Activated CD4-positive, alpha-beta T cell treated with anti-CD3 and anti-CD28 coated beads, Interleukin-2, Interleukin-4, amounts not matched to agents 100 ng/mL and 50 ng/mL, durations not matched to agents 16 hours and 8 hours (primary cell): ENCODE data around the gene MEAK7.

ENCODE experiments used
- DNase-seq: peaks from one replicate; pipeline ENCODE4 v3.0.0-alpha.2; 2020; ENCODE audit warnings: low spot score

MEAK7 gene

DNA sequence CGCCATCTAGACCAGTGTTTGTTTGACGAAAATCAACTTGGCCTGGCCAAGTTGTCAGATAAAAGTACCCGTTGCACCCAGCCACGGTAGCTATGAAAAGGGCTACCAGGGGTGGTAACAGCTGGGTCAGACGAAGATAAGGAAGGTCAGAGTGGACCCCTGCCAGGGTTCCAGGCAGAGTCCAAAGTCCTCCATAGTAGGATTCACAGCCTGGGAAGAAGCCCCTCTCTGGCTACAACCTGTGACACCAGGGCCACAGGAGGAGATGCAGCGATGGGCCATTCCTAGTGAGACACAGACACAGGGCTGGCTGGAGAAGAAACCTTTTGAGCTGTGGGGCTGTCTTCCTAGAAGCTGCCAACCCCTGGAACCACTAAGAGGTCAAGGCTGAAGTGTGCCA is 39.3 kb downstream of the MEAK7 start:
- no peak for DNase-seq

- DNase-seq, result no peak
Observed at GRCh38 chr16:84464116-84464515, 40.3 kb downstream of the MEAK7 start.

DNA sequence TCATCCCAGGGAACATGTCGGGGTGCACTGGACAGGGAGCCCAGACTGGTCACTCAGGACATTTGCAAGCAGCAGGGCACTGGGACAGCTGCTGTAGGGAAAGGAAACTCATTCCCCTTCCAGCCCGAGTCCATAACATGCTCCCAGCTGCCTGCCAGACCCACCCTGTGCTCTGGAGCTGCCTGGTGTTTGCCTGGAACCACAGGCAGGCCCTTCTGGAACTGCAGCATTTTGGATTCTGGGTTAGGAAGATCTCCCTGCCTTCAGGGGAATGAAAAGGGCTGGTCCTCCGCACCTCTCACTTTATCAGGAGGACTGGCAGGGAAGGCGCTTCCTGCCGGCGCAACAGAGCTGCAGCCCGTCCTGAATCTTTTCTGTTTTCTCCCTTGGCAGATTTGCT is 41.2 kb downstream of the MEAK7 start:
- DNase-seq, result no peak

DNA sequence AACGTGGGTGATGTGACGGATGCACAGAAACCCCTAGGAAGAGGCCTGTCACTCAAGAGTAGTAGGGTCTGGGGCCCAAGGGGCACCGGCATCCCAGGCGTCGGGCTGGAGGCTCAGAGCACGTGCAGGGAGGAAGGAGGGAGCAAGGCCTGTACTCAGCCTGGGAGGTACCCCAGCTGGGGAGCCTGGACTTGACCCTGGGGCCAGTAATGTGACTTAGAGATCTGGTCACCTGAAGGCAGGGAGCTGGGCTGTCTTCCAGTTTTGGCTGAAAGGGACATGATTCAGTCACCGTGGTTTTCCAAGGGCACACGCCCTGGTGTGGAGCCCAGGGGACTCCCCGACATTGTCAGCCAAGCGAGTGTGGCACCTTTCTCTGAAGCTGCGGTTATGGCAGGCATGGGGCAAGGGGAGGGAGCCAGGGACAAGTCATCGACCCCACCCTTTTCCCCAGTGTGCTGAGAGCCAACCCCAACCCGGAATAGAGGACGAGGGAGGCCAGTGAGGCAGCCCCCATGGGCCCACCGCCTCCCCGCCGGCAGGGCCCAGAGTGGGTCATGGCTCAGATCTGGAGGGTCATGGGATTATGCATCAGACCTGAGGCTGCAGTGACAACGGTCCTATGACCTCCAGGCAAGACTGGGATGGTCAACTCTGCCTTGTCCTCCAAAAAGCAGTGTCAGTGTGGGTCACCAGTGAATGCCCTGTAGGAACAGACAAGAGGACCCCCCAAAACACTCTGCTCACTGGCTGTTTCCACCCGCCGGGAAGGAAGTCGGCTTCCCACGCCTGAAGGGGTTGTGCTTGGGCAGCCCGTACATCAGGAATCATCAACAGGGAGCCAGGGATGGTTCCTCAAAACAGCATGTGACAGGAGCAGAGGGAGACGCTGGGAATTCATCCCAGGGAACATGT is 41.9 kb downstream of the MEAK7 start:
- DNase-seq, result no peak

GRCh38 chr16:84461413-84462295 is 42.8 kb downstream of the MEAK7 start:
- no peak for DNase-seq

DNA sequence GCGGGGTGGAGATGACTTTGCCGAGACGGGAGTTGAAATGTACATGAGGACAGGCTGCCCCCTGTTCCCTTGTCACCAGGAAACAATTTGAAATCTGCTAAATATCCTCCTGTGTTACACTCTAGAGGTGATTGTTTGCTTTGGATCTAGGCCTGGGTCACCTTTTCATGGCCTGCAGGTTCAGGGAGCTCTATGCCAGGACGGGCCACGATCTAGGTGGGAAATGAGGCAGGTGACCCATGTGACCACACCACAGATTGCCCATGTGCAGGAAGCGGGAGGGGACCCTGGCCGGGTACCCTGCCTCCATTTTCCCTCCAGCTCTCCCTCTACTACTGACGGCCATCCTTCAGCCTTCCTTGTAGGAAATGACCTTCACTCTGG is 43.4 kb downstream of the MEAK7 start:
- no peak for DNase-seq

DNA sequence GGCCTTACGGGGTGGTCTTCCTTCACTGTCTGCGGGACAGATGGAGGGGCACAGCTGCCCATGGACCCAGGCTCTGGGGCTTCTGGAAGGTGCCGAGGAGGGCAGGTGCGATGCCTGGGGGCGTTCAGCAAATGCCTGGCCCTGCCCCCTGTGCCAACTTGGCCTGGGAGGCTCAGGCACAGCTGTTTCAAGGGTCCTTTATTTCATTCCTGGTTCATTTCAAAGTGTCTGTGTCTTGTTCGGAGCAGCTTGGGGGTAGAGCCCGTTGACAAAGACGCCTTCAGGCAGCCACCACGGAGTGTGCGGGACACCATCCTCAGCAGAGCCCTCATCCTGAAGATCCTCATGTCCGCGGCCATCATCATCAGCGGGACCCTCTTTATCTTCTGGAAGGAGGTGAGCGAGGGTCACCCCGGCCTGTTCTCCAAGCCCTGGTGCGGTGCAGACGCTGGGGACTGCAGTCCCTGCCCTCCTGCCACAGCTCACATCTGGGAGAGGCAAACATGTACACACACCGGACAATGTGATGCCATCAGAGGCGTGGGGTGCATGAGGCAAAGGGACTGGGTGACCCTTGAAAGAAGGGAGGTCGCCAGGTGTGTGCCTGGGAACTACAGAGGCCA is 43.9 kb downstream of the MEAK7 start:
- DNase-seq, result no peak

DNA sequence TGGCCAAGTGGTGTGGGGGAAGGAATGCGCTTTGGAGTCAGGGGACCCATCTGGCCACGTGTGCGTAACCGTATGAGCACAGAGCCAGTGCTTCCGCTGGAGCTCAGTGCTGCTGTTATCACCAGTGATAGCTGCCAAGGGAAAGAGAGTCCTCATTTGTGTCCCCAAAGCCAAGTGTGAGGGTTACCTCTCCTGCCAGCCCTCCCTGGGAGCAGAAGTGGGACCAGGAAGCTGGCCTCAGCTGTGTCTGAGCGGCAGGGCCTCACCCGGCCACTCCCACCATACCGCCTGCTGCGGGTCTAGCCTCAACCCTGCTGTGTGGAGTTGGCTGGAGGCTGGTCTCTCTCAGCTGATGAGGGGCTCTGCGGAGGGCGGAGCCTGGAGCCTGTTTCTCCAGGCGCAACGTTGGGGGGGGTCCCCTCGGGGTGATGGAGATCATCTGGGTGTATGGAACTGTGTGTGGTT is 44.5 kb downstream of the MEAK7 start:
- no peak for DNase-seq

DNA sequence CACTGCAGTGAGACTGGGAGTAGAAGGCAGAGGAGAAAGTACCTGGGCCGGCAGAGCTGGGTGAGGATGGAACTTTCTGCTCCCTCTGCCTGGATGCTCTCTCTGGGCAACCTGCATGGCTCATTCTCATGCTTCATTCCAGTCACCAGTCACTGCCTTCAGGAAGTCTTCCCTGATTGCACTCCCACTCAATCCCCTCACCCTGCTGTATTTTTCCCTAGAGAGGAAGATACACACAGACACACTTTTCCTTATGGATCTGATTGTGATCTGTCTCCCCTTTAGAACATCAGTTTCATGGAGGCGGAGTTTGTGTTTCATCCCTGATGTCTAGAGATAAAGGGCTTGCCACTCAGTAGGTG is 44.9 kb downstream of the MEAK7 start:
- no peak for DNase-seq

DNA sequence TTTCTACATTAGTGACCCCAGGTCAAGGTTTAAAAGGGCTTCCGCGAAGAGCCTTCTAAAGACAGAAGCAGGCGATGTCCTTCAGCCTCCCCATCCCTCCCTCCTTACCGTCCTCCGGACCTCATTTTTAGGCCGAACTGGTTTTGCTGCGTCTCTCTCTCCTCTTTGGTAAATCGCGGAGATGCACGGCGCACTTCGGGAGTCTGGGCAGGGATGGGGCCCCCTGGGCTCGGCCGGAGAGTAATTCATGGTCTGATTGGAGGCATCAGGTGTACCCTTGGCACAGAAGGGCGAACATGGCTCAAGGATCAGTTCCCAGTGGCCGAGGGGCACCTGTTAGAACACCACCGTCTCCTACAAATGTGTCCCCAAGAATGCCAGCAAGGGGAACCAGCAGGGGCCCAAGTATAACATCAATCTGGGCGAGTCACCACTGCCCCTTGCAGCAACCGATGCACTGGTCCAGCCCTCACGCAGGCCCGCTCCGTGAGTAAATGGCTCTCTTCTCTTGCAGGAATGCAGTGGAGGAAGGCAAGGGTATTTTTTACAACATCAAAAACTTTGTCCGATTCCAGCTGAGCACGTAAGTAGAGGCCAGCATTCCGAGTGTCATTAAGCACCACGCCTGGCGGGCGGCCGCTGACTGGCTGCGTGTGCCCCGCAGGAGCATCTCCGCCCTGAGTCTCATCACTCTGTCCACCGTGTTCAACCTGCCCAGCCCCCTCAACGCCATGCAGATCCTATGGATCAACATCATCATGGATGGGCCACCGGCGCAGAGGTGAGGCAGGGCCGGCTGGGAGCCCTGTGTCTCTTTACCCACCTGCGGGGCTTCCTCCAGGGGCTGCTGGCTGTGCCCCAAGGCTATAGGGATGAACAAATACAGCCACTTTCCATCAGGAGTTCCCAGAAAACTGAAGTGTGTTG is 45.6 kb downstream of the MEAK7 start:
- DNase-seq, result no peak

DNA sequence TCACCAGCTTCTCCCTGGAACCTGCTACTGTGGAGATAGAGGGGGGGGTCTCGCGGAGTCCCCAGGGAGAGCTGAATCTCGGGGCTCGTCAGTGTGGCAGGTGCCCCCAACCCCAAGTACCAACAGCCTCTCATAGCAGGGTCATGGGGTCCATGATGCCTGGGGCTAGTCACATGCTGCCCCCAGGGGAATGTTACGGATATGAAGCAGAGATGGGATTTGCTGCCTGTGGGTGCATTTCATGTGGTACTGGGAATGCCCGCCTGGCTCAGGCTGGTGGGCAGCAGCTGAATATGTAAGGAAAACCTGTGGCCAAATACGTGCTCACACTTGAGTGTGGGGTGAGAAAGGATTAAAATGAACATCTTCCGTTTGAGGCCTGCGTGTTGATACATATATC is 49.4 kb downstream of the MEAK7 start:
- no peak for DNase-seq
